HepG2 (cell line): ENCODE measurements around the gene DLG2. TPM values are rescaled to one million over a fixed set of nuclear protein-coding genes. Genes with fewer than 3 reads are reported as not detected.

ENCODE experiments used
- CCDC6 ChIP-seq: sonication (generic); formaldehyde crosslinking; IDR thresholded peaks from 2 replicates; pipeline ENCODE4 v1.8.1; 2022; ENCODE audit warnings: mild to moderate bottlenecking, missing genetic modification reagents, moderate library complexity
- FOXK2 ChIP-seq: fragments of 450-650 bp; IDR thresholded peaks from 2 replicates; pipeline ENCODE4 v1.6.1; 2016
- HNF4A ChIP-seq: sonication (generic); formaldehyde crosslinking; IDR thresholded peaks from 2 replicates; pipeline ENCODE4 v1.4.0; 2020; ENCODE audit warnings: missing genetic modification reagents
- MBNL3 ChIP-seq: fragments of 250-450 bp; sonication (Bioruptor Pico); conservative IDR thresholded peaks from 2 replicates; pipeline ENCODE4 v1.8.0; 2022; ENCODE audit warnings: mild to moderate bottlenecking, inconsistent platforms
- STAG1 ChIP-seq: sonication (generic); formaldehyde crosslinking; IDR thresholded peaks from 2 replicates; pipeline ENCODE4 v1.4.0; 2020; ENCODE audit warnings: missing genetic modification reagents
- U2AF2 ChIP-seq: fragments of 200-400 bp; formaldehyde crosslinking; IDR thresholded peaks from 2 replicates; pipeline ENCODE4 v1.6.1; 2017; ENCODE audit warnings: low read depth, mild to moderate bottlenecking, low read length
- ZNF256 ChIP-seq: sonication (generic); formaldehyde crosslinking; conservative IDR thresholded peaks from 2 replicates; pipeline ENCODE4 v1.4.0; 2020; ENCODE audit warnings: missing genetic modification reagents
- ZNF383 ChIP-seq: sonication (generic); formaldehyde crosslinking; IDR thresholded peaks from 2 replicates; pipeline ENCODE4 v1.4.0; 2020; ENCODE audit warnings: missing genetic modification reagents, mild to moderate bottlenecking, borderline replicate concordance
- ZNF484 ChIP-seq: sonication (generic); formaldehyde crosslinking; IDR thresholded peaks from 2 replicates; pipeline ENCODE4 v1.5.1; 2020; ENCODE audit warnings: mild to moderate bottlenecking, low read depth, missing genetic modification reagents, borderline replicate concordance
- ZNF552 ChIP-seq: sonication (generic); formaldehyde crosslinking; IDR thresholded peaks from 2 replicates; pipeline ENCODE4 v1.9.0; 2022; ENCODE audit warnings: missing genetic modification reagents, mild to moderate bottlenecking, borderline replicate concordance
- ZNF577 ChIP-seq: sonication (generic); formaldehyde crosslinking; IDR thresholded peaks from 2 replicates; pipeline ENCODE4 v1.4.0; 2020; ENCODE audit warnings: mild to moderate bottlenecking, low read depth, missing genetic modification reagents, borderline replicate concordance
- ZNF839 ChIP-seq: sonication (generic); formaldehyde crosslinking; IDR thresholded peaks from 2 replicates; pipeline ENCODE4 v1.4.0; 2020; ENCODE audit warnings: missing genetic modification reagents, mild to moderate bottlenecking, borderline replicate concordance
- ZSCAN30 ChIP-seq: sonication (generic); formaldehyde crosslinking; IDR thresholded peaks from 2 replicates; pipeline ENCODE4 v1.5.0; 2020; ENCODE audit warnings: mild to moderate bottlenecking, missing genetic modification reagents
- polyA plus RNA-seq, 8 experiments: library from polyadenylated mRNA; depleted of rRNA in 3 of 8; stranded (reverse) in 7 of 8; unstranded in 1 of 8; fragments of >200 nt; fragmentation: Illumina TruSeq in 4 of 8; extraction: Trizol in 4 of 8; gene quantifications; 2 replicates each; pipeline versions ENCODE4 v1.2.1 to v1.2.3, GENCODE V29; 2011 to 2016; ENCODE audit warnings: low read depth in 4 of 8, missing spikeins in 1 of 8, mixed read lengths in 1 of 8; ENCODE audit not compliant: insufficient read depth in 1 of 8
- total RNA-seq, 5 experiments: library from RNA; depleted of rRNA; stranded (reverse); fragments of >200 nt; fragmentation: Illumina TruSeq; extraction: Trizol; gene quantifications; 2 replicates each; pipeline ENCODE4 v1.2.3, GENCODE V29; 2016; ENCODE audit warnings: low read depth in 1 of 5
- TF ChIP-seq, protein P1 (sequence below): sonication (generic); formaldehyde crosslinking; IDR thresholded peaks from 2 replicates; pipeline ENCODE4 v1.5.0; 2020; ENCODE audit warnings: mild to moderate bottlenecking, missing genetic modification reagents, moderate library complexity
- TF ChIP-seq, protein P2 (sequence below): IDR thresholded peaks from 2 replicates; pipeline ENCODE4 v1.6.1; 2012; ENCODE audit warnings: inconsistent platforms
- TF ChIP-seq, protein P3 (sequence below): sonication (generic); formaldehyde crosslinking; IDR thresholded peaks from 2 replicates; pipeline ENCODE4 v1.5.0; 2020; ENCODE audit warnings: mild to moderate bottlenecking, missing genetic modification reagents
- TF ChIP-seq, protein P4 (sequence below): sonication (generic); formaldehyde crosslinking; IDR thresholded peaks from 2 replicates; pipeline ENCODE4 v1.5.0; 2020; ENCODE audit warnings: missing genetic modification reagents, mild to moderate bottlenecking, borderline replicate concordance
- TF ChIP-seq, protein P5 (sequence below): IDR thresholded peaks from 2 replicates; pipeline ENCODE4 v1.6.1; 2012; ENCODE audit warnings: low read depth, low read length, improper control_type of control experiment
- TF ChIP-seq, protein P6 (sequence below): sonication (generic); formaldehyde crosslinking; IDR thresholded peaks from 2 replicates; pipeline ENCODE4 v1.5.0; 2020; ENCODE audit warnings: missing genetic modification reagents
- TF ChIP-seq, protein P7 (sequence below): IDR thresholded peaks from 2 replicates; pipeline ENCODE4 v1.6.1; 2016; ENCODE audit warnings: low read depth

Gene DLG2
- total and polyA plus RNA-seq, 2 of the 13 experiments (the other 11 are each of a cell fraction or from before 2014, with no cell fraction given): 0.46 to 1.0 TPM

DNA sequence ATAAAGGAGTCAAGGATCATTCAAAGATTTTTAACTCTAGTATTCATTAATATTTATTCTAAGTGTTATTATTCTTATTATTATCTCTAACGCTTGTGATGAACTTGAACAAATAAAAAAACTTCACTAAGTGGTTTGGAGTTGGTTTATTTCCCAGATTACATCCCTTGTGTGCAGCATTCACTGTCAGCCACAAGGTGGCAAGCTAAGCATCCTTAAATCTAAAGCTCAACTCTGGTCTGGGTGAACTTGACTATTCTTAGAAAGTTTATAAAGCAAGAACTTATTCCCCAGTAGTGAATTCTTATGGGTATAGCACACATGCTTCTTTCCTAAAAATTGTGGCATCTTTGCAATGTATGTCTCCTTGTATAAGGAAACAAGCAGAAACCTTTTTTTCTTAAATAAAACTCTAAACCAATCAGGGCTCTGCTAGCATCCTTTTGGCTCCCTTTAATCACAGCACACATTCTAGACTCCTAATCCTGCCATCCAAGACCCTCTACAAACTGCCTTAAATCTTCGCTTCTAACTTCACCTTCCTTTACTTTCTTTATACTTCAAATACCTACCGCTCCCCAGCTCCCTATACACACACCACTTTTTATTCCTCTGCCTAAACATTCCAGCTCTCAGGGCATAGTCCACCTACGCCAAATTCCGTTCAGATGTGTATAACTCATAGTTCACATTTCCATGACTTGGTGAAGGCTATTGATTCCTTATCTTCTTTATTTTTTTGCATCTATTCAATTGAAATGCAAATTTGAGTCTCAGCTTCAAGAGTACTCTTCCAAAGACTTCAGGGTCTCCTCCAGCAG, 1068.8 kb downstream of the DLG2 start (continued):
- TF ChIP-seq ZNF552 (CRISPR knock-in tag) (no peak), CCDC6 (CRISPR knock-in tag) (no peak), FOXK2 (no peak), ZNF484 (CRISPR knock-in tag) (no peak), ZNF256 (CRISPR knock-in tag) (no peak), ZSCAN30 (no peak), ZNF577 (CRISPR knock-in tag) (no peak), ZNF383 (CRISPR knock-in tag) (no peak), MBNL3 (CRISPR knock-in tag) (no peak), HNF4A (CRISPR knock-in tag) (peak; percentile 52), STAG1 (CRISPR knock-in tag) (peak; percentile 75), ZNF839 (CRISPR knock-in tag) (no peak), U2AF2 (no peak)
- TF ChIP-seq, protein P1, sequence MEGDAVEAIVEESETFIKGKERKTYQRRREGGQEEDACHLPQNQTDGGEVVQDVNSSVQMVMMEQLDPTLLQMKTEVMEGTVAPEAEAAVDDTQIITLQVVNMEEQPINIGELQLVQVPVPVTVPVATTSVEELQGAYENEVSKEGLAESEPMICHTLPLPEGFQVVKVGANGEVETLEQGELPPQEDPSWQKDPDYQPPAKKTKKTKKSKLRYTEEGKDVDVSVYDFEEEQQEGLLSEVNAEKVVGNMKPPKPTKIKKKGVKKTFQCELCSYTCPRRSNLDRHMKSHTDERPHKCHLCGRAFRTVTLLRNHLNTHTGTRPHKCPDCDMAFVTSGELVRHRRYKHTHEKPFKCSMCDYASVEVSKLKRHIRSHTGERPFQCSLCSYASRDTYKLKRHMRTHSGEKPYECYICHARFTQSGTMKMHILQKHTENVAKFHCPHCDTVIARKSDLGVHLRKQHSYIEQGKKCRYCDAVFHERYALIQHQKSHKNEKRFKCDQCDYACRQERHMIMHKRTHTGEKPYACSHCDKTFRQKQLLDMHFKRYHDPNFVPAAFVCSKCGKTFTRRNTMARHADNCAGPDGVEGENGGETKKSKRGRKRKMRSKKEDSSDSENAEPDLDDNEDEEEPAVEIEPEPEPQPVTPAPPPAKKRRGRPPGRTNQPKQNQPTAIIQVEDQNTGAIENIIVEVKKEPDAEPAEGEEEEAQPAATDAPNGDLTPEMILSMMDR (CRISPR knock-in tag): peak; percentile 76
- TF ChIP-seq, protein P2, sequence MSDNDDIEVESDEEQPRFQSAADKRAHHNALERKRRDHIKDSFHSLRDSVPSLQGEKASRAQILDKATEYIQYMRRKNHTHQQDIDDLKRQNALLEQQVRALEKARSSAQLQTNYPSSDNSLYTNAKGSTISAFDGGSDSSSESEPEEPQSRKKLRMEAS: no peak
- TF ChIP-seq, protein P3, sequence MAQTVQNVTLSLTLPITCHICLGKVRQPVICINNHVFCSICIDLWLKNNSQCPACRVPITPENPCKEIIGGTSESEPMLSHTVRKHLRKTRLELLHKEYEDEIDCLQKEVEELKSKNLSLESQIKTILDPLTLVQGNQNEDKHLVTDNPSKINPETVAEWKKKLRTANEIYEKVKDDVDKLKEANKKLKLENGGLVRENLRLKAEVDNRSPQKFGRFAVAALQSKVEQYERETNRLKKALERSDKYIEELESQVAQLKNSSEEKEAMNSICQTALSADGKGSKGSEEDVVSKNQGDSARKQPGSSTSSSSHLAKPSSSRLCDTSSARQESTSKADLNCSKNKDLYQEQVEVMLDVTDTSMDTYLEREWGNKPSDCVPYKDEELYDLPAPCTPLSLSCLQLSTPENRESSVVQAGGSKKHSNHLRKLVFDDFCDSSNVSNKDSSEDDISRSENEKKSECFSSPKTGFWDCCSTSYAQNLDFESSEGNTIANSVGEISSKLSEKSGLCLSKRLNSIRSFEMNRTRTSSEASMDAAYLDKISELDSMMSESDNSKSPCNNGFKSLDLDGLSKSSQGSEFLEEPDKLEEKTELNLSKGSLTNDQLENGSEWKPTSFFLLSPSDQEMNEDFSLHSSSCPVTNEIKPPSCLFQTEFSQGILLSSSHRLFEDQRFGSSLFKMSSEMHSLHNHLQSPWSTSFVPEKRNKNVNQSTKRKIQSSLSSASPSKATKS (CRISPR knock-in tag): no peak
- TF ChIP-seq, protein P4, sequence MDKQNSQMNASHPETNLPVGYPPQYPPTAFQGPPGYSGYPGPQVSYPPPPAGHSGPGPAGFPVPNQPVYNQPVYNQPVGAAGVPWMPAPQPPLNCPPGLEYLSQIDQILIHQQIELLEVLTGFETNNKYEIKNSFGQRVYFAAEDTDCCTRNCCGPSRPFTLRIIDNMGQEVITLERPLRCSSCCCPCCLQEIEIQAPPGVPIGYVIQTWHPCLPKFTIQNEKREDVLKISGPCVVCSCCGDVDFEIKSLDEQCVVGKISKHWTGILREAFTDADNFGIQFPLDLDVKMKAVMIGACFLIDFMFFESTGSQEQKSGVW (CRISPR knock-in tag): no peak
- TF ChIP-seq, protein P5, sequence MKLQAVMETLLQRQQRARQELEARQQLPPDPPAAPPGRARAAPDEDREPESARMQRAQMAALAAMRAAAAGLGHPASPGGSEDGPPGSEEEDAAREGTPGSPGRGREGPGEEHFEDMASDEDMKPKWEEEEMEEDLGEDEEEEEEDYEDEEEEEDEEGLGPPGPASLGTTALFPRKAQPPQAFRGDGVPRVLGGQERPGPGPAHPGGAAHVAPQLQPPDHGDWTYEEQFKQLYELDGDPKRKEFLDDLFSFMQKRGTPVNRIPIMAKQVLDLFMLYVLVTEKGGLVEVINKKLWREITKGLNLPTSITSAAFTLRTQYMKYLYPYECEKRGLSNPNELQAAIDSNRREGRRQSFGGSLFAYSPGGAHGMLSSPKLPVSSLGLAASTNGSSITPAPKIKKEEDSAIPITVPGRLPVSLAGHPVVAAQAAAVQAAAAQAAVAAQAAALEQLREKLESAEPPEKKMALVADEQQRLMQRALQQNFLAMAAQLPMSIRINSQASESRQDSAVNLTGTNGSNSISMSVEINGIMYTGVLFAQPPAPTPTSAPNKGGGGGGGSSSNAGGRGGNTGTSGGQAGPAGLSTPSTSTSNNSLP: peak; percentile 1; the same call in 1 of the 2 replicates
- TF ChIP-seq, protein P6, sequence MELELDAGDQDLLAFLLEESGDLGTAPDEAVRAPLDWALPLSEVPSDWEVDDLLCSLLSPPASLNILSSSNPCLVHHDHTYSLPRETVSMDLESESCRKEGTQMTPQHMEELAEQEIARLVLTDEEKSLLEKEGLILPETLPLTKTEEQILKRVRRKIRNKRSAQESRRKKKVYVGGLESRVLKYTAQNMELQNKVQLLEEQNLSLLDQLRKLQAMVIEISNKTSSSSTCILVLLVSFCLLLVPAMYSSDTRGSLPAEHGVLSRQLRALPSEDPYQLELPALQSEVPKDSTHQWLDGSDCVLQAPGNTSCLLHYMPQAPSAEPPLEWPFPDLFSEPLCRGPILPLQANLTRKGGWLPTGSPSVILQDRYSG (CRISPR knock-in tag): no peak
- TF ChIP-seq, protein P7, sequence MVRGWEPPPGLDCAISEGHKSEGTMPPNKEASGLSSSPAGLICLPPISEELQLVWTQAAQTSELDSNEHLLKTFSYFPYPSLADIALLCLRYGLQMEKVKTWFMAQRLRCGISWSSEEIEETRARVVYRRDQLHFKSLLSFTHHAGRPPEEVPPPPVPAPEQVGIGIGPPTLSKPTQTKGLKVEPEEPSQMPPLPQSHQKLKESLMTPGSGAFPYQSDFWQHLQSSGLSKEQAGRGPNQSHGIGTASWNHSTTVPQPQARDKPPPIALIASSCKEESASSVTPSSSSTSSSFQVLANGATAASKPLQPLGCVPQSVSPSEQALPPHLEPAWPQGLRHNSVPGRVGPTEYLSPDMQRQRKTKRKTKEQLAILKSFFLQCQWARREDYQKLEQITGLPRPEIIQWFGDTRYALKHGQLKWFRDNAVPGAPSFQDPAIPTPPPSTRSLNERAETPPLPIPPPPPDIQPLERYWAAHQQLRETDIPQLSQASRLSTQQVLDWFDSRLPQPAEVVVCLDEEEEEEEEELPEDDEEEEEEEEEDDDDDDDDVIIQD (CRISPR knock-in tag): no peak
